Hematopoietic multipotent progenitor cell treated with erythropoietin and hydrocortisone succinate and interleukin-3 and kit ligand, for 17 days (in vitro differentiated cells): Measurements from ENCODE around the gene CXorf58.
"Not testable (repeated sequence)": the region's sequence is repeated elsewhere in the genome, so short reads cannot be mapped to it uniquely, and the experiment has no call there.

Experiments
- DNase-seq: peaks from one replicate; pipeline ENCODE4 v3.0.0-alpha.2; 2015; ENCODE audit warnings: low spot score

Gene CXorf58

GRCh38 chrX:23952984-23953907, 45.4 kb downstream of the CXorf58 start:
- peak; percentile 8 for DNase-seq

DNA sequence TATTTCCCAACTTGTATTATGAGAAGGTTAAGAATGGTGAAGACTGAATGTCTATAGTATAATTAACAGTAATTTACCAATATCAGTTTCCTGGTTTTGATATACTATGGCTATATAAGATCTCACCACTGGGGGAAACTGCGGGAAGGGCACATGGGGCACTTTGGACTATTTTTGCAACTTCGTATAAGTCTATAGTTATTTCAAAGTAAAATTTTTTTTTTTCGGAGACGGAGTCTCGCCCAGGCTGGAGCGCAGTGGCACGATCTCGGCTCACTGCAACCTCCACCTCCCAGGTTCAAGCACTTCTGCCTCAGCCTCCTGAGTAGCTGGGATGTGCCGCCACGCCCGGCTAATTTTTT, 46.1 kb downstream of the CXorf58 start:
- no peak for DNase-seq

- no peak for DNase-seq
Measured at GRCh38 chrX:23954396-23954795, 46.6 kb downstream of the CXorf58 start.

- no peak for DNase-seq
Measured at GRCh38 chrX:23959781-23960180, 52.0 kb downstream of the CXorf58 start.

DNA sequence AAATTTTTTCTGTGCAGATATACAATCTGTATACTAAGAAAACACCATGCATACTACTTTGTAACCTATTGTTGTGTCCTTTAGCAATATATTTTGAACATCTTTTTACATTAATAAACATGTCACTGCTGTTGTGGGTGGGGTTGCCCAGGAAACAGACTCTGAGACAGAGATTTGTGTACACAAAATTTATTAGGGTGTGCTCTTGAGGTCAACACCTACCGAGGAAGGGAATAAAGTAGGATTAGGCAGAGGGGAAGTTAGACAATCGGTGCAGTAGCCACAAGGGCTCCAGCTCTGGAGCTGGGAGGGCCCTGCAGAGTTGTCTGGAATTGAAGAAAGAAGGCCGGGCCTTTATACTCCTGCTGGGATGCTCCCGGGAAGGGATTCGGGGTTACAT, 56.4 kb downstream of the CXorf58 start:
- no peak for DNase-seq

DNA sequence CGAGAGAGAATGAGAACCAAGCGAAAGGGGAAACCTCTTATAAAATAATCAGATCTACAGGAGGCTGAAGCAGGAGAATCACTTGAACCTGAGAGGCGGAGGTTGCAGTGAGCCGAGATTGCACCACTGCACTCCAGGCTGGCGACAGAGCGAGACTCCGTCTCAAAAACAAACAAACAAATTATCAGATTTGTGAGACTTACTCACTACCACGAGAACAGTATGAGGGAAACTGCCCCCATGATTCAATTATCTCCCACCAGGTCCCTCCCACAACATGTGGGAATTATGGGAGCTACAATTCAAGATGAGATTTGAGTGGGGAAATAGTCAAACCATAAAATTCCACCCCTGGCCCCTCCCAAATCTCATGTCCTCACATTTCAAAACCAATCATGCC, 57.8 kb downstream of the CXorf58 start:
- not testable (repeated sequence) for DNase-seq

GRCh38 chrX:23978491-23978890, 70.7 kb downstream of the CXorf58 start:
- DNase-seq: no peak

DNA sequence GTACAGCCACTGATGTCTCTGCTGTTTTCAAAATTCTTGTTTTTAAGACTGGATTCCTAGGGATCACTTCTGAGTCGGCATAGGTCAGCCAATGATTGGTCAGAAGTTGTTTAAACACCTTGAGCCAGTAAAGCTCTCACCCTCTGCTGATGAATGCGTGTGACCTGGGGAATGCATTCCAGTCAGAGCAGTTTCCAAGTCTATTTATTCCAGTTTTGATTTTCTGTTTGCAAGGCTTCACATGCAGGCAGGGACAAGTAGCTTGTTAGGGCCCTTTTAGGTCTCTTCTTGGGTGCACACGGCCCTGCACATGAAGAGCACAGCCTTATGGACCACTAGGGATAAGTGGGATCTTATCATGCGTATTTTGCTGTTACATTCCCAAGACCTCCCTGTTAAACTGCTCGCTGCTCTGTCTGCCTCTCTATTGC, 72.2 kb downstream of the CXorf58 start:
- no peak for DNase-seq

DNA sequence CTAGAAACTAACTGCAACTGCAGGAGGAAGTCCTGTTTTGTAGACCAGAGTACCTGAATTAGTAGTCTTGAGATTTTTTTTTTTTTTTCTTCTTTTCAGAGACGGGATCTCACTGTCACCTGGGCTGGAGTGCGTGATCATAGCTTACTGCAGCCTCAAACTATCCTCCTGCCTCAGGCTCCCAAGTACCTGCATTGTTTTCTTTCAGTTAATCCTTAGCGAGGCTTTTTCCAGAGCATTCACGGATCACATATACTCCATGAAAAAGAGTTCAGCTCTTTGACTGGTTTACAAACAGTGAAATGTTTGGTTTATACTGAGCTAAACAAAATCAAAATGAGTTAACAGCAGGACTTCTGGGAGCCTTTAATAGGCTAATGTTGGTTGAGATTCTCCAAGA, 73.4 kb downstream of the CXorf58 start:
- no peak for DNase-seq

DNA sequence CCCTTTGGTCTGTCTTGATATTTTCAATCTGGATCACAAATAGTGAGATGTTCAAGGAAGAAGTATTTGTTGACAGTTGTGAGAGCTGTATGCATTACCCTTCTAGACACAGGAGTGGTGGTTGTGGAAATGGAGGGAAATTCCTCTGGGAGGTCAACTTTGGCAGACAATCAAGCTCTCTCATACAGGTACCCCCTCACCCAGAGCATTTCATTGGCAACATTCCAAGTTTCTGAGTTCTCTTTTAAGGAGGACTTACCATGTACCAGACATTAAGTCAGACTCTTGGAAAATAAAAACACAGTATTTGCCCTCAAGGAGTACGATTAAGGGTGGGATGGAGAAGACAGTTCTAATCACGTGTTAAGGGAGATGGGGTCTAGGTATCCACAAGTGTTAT, 73.9 kb downstream of the CXorf58 start:
- no peak for DNase-seq

GRCh38 chrX:23982891-23983290, 75.1 kb downstream of the CXorf58 start:
- DNase-seq: no peak
